B cell (primary cell): ENCODE results near the gene AQR. TPM values are rescaled to one million over a fixed set of nuclear protein-coding genes. Genes with fewer than 3 reads are reported as not detected.

ENCODE experiments used
- ATAC-seq: fragments of 200-7000 bp; cut with Tn5 transposase; one replicate; pipeline ENCODE4 v1.10.0; 2021; ENCODE audit warnings: low read depth, mild to moderate bottlenecking, moderate number of reproducible peaks, moderate library complexity
- CTCF ChIA-PET: fragments of 350-600 bp; sonication (Branson Sonifier 250); formaldehyde crosslinking; loops from one replicate; lab custom pipeline; 2021; ENCODE audit warnings: antibody characterized with exemption, inconsistent platforms; lab: Charles Lee
- POLR2A ChIA-PET: fragments of 350-600 bp; sonication (Branson Sonifier 250); formaldehyde crosslinking; loops from one replicate; lab custom pipeline; 2021; ENCODE audit warnings: antibody characterized with exemption; lab: Charles Lee
- DNase-seq: peaks from one replicate; pipeline ENCODE4 v3.0.0; 2013
- H2AFZ ChIP-seq: 2 replicates; pipeline ENCODE4 v1.6.1; 2012; ENCODE audit warnings: mild to moderate bottlenecking, low read depth, low read length; ENCODE audit not compliant: insufficient read depth, poor library complexity, severe bottlenecking
- H3K27ac ChIP-seq, 2 donors: 1 replicate in 1 of 2; 2 replicates in 1 of 2; pipeline ENCODE4 v1.5.1; 2012 to 2013; ENCODE audit warnings: low read length in 2 of 2, mild to moderate bottlenecking in 2 of 2, moderate library complexity in 1 of 2
- H3K27me3 ChIP-seq, 4 experiments: fragments of 200-600 bp in 1 of 4; sonication (generic) in 1 of 4; replicated peaks in 1 of 4; 1 replicate in 2 of 4; 2 replicates in 2 of 4; pipeline versions ENCODE4 v1.6.1 to v1.7.0; 2013 to 2016; ENCODE audit warnings: low read length in 3 of 4, mild to moderate bottlenecking in 2 of 4, mixed read lengths in 1 of 4, moderate library complexity in 1 of 4; ENCODE audit not compliant: insufficient read depth in 4 of 4, control insufficient read depth in 3 of 4; ENCODE audit errors: control extremely low read depth in 1 of 4
- H3K36me3 ChIP-seq, 2 experiments: replicated peaks in 1 of 2; 1 replicate in 1 of 2; 2 replicates in 1 of 2; pipeline versions ENCODE4 v1.6.1 to v1.7.1; 2013; ENCODE audit warnings: low read length in 1 of 2; ENCODE audit not compliant: insufficient read depth in 2 of 2, control insufficient read depth in 1 of 2; ENCODE audit errors: control extremely low read depth in 1 of 2, extremely low read depth in 1 of 2
- H3K4me1 ChIP-seq, 2 donors: fragments of 200-600 bp in 1 of 2; sonication (generic) in 1 of 2; 1 replicate in 1 of 2; 2 replicates in 1 of 2; pipeline versions ENCODE4 v1.5.1 to v1.6.1; 2013 to 2017; ENCODE audit warnings: low read length in 2 of 2; ENCODE audit not compliant: control insufficient read depth in 2 of 2, insufficient read depth in 2 of 2
- H3K4me2 ChIP-seq: replicated peaks from 2 replicates; pipeline ENCODE3; 2012; ENCODE audit warnings: mild to moderate bottlenecking, low read depth, low read length; ENCODE audit not compliant: poor library complexity, severe bottlenecking
- H3K4me3 ChIP-seq, 5 experiments: fragments of 200-600 bp in 1 of 5; sonication (generic) in 1 of 5; 1 replicate in 3 of 5; 2 replicates in 2 of 5; pipeline versions ENCODE4 v1.5.1 to v1.7.0; 2011 to 2016; ENCODE audit warnings: low read length in 4 of 5, mild to moderate bottlenecking in 4 of 5, low read depth in 2 of 5, control low read depth in 1 of 5, moderate library complexity in 1 of 5; ENCODE audit not compliant: insufficient read depth in 1 of 5; ENCODE audit errors: control extremely low read depth in 1 of 5, extremely low read depth in 1 of 5
- H3K79me2 ChIP-seq: fragments of 200-600 bp; sonication (generic); one replicate; pipeline ENCODE4 v1.6.0; 2016; ENCODE audit warnings: low read length; ENCODE audit not compliant: control insufficient read depth, insufficient read depth
- H3K9ac ChIP-seq: fragments of 200-600 bp; sonication (generic); 2 replicates; pipeline ENCODE4 v1.6.1; 2017; ENCODE audit warnings: mild to moderate bottlenecking, low read length, moderate library complexity
- H3K9me3 ChIP-seq, 3 donors: one replicate each; pipeline versions ENCODE4 v1.6.1 to v1.7.1; 2013; ENCODE audit warnings: low read length in 2 of 3; ENCODE audit not compliant: control insufficient read depth in 2 of 3, insufficient read depth in 1 of 3; ENCODE audit errors: control extremely low read depth in 1 of 3
- H4K20me1 ChIP-seq: 2 replicates; pipeline ENCODE4 v1.6.0; 2012; ENCODE audit warnings: mild to moderate bottlenecking, low read length; ENCODE audit not compliant: insufficient read depth, control insufficient read depth, poor library complexity, severe bottlenecking
- H3K27ac Mint-ChIP-seq: one replicate; pipeline ENCODE4 v1.8.0; 2021; ENCODE audit warnings: mixed read lengths
- H3K27me3 Mint-ChIP-seq: one replicate; pipeline ENCODE4 v1.8.0; 2021; ENCODE audit warnings: mixed read lengths
- H3K4me1 Mint-ChIP-seq: one replicate; pipeline ENCODE4 v1.8.0; 2021; ENCODE audit warnings: mixed read lengths
- H3K4me3 Mint-ChIP-seq: one replicate; pipeline ENCODE4 v1.8.0; 2021; ENCODE audit warnings: mixed read lengths
- H3K9me3 Mint-ChIP-seq: one replicate; pipeline ENCODE4 v1.8.0; 2022; ENCODE audit warnings: mixed read lengths; ENCODE audit not compliant: insufficient read depth
- CTCF ChIP-seq: fragments of 200-600 bp; IDR thresholded peaks from one replicate; pipeline ENCODE4 v1.8.0; 2022; ENCODE audit warnings: antibody characterized with exemption, mild to moderate bottlenecking
- EZH2 ChIP-seq: IDR thresholded peaks from 2 replicates; pipeline ENCODE4 v1.6.1; 2012; ENCODE audit warnings: borderline replicate concordance, low read depth, mild to moderate bottlenecking, moderate library complexity, low read length; ENCODE audit not compliant: insufficient read depth, poor library complexity, severe bottlenecking
- WGBS: methylation state at CpG from one replicate; pipeline ENCODE4 v1.1.5; 2013; ENCODE audit warnings: missing lambda C conversion rate; ENCODE audit not compliant: insufficient coverage; 5-methylcytosine and 5-hydroxymethylcytosine counted together
- intact Hi-C: fragments of 100-400 bp; cut with micrococcal nuclease; formaldehyde crosslinking; loops from one replicate; pipeline ENCODE4 v1.10.0; 2022
- polyA plus RNA-seq: library from polyadenylated mRNA; depleted of rRNA; stranded (reverse); fragments of >200 nt; gene quantifications from 2 replicates; pipeline ENCODE4 v1.2.3, GENCODE V29; 2012
- total RNA-seq, 2 donors: library from RNA; stranded (reverse); fragments of 120-200 nt in 1 of 2; gene quantifications; 1 replicate in 1 of 2; 2 replicates in 1 of 2; pipeline versions ENCODE4 v1.2.3 to v1.2.4, GENCODE V29; 2013 to 2022

Gene AQR
- total and polyA plus RNA-seq, 2 donors (not counting 1 experiment from before 2014, with no cell fraction given): 24.2 to 41.7 TPM

DNA sequence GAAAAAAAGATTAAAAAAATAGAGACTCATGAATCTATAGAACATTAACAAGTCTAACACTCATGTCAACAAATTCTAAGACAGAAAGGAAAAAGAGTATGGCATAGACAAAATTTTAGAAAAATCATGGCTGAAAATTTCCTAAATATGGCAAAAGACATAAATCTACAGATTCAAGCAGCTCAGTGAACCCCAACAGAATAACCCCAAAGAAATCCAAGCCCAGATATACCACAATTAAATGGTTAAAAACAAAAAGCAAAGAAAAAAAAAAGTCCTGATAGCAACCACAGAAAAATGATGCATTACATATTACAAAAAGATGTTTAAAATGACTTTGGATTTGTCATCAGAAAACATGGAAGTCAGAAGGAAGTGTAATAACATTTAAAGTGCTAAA is 75.6 kb downstream of the AQR start:
- DNase-seq (no peak), ATAC-seq (no peak)
- Histone ChIP-seq H3K4me1 (no peaks in the 10 kb centered on the region), H4K20me1 (no peaks in the 10 kb centered on the region), H2AFZ (no peak overlapping the region), H3K9me3 (peaks cover 7 to 13% (median 11%) of the 10 kb centered on the region in 3 donors), H3K9ac (no peak overlapping the region), H3K27me3 (no peaks in the 10 kb centered on the region), H3K79me2 (no peaks in the 10 kb centered on the region), H3K4me2 (no peak overlapping the region), H3K27ac (no peak overlapping the region), H3K4me3 (no peak overlapping the region), H3K36me3 (peaks cover 37 to 58% of the 10 kb centered on the region in 2 experiments)
- intact Hi-C loops: no loop called here
- POLR2A ChIA-PET: no interaction called here
- no peaks in the 10 kb centered on the region for H3K27me3 Mint-ChIP-seq
- H3K4me3 Mint-ChIP-seq: no peak overlapping the region
- H3K4me1 Mint-ChIP-seq: no peaks in the 10 kb centered on the region
- no peak overlapping the region for H3K27ac Mint-ChIP-seq
- peaks cover 12% of the 10 kb centered on the region for H3K9me3 Mint-ChIP-seq
- no peak for TF ChIP-seq EZH2
- no peak for TF ChIP-seq CTCF
- CTCF ChIA-PET: no interaction called here

DNA sequence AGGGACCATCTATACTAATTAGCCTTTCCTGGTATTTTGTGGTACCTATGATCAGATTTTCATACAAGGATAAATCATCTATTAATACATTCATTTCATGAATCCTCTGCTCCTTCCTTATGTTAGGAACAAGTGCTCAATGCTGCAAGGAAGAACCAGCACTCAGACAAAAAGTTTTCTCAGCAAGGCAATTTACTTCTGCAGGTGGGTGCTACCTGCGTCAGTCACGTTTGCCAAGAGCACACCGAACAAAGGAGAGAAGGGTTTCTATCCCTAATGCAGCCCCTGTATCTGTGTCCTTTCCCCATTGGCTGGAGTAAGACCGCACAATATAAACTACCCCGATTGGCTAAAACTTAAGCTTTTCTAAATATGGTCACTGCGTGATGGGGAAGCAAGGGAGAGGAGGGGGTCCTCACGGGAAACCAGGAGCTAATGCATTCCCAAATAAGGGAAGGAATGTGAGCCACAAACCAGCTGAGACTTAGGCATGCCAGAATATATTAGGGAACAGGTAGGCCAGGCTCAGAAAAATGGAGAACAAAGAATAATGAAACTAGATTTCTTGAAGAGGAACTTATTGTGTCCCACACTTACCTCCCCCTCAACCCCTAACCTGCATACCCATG is 76.5 kb downstream of the AQR start:
- no peak for ATAC-seq
- Histone ChIP-seq H3K79me2 (no peaks in the 10 kb centered on the region), H3K4me1 (no peaks in the 10 kb centered on the region), H3K4me3 (no peak overlapping the region), H3K36me3 (peaks cover 36 to 60% of the 10 kb centered on the region in 2 experiments), H3K27me3 (no peaks in the 10 kb centered on the region), H4K20me1 (no peaks in the 10 kb centered on the region), H3K9ac (no peak overlapping the region), H3K4me2 (no peak overlapping the region), H2AFZ (no peak overlapping the region), H3K27ac (no peak overlapping the region), H3K9me3 (peaks cover 7 to 13% (median 11%) of the 10 kb centered on the region in 3 donors)
- no peak for DNase-seq
- Mint-ChIP-seq H3K27me3 (no peaks in the 10 kb centered on the region), H3K4me3 (no peak overlapping the region), H3K4me1 (no peaks in the 10 kb centered on the region), H3K27ac (no peak overlapping the region), H3K9me3 (peaks cover 12% of the 10 kb centered on the region)
- no peak for TF ChIP-seq EZH2
- TF ChIP-seq CTCF: no peak
- intact Hi-C loops: no loop called here
- 94% methylated on average over 6 of the region's 7 CpGs for WGBS
- ChIA-PET POLR2A (no interaction called here), CTCF (interaction anchor here (0.5 kb wide), 1 partner anchor 31 kb away, joined by 4 read pairs; no protein-coding TSS in a partner anchor)
